AG04450 (cell line): ENCODE data around the gene SLC25A1. TPM values are rescaled to one million over a fixed set of nuclear protein-coding genes. Genes with fewer than 3 reads are reported as not detected.

Experiments
- CTCF ChIA-PET: fragments of 300-600, 350-600 bp; formaldehyde crosslinking; extraction: SDS; loops from one replicate; lab custom pipeline; 2022; ENCODE audit warnings: antibody characterized with exemption, inconsistent platforms; lab: Charles Lee
- POLR2A ChIA-PET: fragments of 350-600 bp; formaldehyde crosslinking; extraction: SDS; loops from one replicate; lab custom pipeline; 2021; ENCODE audit warnings: antibody characterized with exemption, inconsistent platforms; lab: Yijun Ruan, JAX
- DNase-seq: peaks from one replicate; pipeline ENCODE4 v3.0.0-alpha.2; 2011; ENCODE audit warnings: low read depth, low spot score
- H3K27ac ChIP-seq: one replicate; pipeline ENCODE4 v1.5.1; 2012; ENCODE audit warnings: low read depth, low read length, control low read depth
- H3K27me3 ChIP-seq: one replicate; pipeline ENCODE4 v1.6.0; 2012; ENCODE audit warnings: low read length; ENCODE audit not compliant: control insufficient read depth, insufficient read depth
- H3K4me3 ChIP-seq: 2 replicates; pipeline ENCODE4 v1.5.1; 2011; ENCODE audit warnings: mild to moderate bottlenecking, low read depth, low read length, control low read depth
- H3K9me3 ChIP-seq: 2 replicates; pipeline ENCODE4 v1.5.1; 2012; ENCODE audit warnings: low read length; ENCODE audit not compliant: control insufficient read depth, insufficient read depth
- polyA plus RNA-seq: library from polyadenylated mRNA; depleted of rRNA; stranded (reverse); fragments of >200 nt; gene quantifications from 2 replicates; pipeline ENCODE4 v1.2.3, GENCODE V29; 2011
- TF ChIP-seq, protein P1 (sequence below): IDR thresholded peaks from 2 replicates; pipeline ENCODE4 v1.5.1; 2011; ENCODE audit warnings: low read depth, low read length, control low read depth, inconsistent platforms

The SLC25A1 gene
- polyA plus RNA-seq, 1 experiment, result 18.4 TPM

DNA sequence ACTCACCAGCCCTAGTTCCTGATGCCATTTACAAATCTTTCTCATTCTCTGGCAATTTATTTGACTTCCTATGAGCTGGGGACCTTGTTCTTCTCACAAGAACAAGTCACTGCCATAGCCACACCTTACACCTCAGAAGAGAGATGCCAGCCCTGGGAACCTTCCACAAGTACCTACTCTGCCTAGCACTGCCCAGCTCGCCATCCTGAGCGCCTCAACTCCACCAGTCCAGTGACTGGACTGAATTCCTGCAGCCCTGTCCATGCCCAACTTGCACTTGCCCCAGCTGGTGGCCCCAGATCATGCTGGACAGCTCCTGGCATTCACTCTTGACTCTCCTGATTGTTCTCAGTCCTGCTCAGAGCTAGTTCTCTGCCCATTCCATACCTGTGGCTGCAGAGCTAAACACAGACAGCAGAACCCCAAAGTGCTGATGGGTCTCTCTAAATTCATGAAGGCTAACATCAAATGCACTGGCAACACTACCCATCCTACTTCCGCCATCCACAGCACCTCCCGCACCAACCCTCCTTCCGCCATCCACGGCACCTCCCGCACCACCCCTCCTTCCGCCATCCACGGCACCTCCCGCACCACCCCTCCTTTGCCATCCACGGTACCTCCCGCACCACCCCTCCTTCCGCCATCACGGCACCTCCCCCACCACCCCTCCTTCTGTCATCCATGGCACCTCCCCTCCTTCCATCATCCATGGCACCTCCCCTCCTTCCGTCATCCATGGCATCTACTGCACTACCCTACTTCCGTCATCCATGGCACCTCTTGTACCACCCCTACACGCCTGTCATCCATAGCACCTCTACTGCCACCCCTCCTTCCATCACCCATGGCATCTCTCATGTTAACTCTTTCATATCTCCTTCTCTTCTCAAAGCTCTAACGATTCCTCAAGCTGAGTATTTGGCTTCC is 23.6 kb upstream of the SLC25A1 start:
- POLR2A ChIA-PET, result no interaction called here

DNA sequence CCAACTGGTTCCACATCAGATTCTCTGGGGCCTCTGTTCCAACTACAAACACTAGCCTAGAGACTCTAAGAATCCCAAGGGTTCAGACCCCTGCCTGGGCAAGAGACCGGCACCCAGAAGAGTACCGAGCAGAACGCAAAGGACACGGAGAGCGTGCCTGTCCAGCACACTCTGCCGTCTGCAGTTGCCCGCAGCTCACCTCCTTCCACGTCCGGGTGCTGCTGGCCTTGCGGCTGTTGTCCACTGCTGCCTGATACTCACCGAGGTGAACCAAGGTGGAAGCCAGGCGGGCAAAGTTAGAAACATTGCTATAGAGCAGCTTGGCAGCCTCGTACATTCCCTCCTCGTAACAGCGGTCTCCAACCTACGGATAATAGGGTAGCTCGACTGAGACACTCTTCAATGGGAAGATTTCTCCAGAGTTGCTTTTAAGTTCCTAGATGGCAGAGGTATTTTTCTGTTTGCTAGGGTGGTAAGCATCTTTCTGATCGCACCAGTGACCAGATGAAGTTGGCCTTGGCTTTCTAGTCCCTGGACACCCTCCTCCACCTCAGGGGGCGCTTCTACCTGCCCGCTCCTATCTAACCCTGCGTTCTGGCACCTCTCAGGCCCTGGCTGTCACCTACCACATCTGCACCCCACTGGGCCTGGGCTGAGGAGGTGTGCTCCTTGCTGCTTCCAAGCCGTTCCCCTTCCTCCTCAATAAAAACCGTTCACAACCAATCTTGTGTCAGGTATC is 22.8 kb upstream of the SLC25A1 start:
- POLR2A ChIA-PET, result no interaction called here
- CTCF ChIA-PET, result no interaction called here
- H3K27me3 ChIP-seq, result no peaks in the 10 kb centered on the region
- TF ChIP-seq, protein P1, sequence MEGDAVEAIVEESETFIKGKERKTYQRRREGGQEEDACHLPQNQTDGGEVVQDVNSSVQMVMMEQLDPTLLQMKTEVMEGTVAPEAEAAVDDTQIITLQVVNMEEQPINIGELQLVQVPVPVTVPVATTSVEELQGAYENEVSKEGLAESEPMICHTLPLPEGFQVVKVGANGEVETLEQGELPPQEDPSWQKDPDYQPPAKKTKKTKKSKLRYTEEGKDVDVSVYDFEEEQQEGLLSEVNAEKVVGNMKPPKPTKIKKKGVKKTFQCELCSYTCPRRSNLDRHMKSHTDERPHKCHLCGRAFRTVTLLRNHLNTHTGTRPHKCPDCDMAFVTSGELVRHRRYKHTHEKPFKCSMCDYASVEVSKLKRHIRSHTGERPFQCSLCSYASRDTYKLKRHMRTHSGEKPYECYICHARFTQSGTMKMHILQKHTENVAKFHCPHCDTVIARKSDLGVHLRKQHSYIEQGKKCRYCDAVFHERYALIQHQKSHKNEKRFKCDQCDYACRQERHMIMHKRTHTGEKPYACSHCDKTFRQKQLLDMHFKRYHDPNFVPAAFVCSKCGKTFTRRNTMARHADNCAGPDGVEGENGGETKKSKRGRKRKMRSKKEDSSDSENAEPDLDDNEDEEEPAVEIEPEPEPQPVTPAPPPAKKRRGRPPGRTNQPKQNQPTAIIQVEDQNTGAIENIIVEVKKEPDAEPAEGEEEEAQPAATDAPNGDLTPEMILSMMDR, result no peak
- DNase-seq, result no peak
- no peak overlapping the region for H3K4me3 ChIP-seq
- H3K27ac ChIP-seq, result no peak overlapping the region
- H3K9me3 ChIP-seq, result no peaks in the 10 kb centered on the region; the same call in 1 of the 2 replicates

More for the DNA sequence above, 23.6 kb upstream of the SLC25A1 start:
- Histone ChIP-seq H3K27ac (no peak overlapping the region), H3K4me3 (no peak overlapping the region), H3K27me3 (no peaks in the 10 kb centered on the region), H3K9me3 (no peaks in the 10 kb centered on the region; the same call in 1 of the 2 replicates)
- TF ChIP-seq, protein P1, result no peak
- CTCF ChIA-PET, result no interaction called here
- no peak for DNase-seq

DNA sequence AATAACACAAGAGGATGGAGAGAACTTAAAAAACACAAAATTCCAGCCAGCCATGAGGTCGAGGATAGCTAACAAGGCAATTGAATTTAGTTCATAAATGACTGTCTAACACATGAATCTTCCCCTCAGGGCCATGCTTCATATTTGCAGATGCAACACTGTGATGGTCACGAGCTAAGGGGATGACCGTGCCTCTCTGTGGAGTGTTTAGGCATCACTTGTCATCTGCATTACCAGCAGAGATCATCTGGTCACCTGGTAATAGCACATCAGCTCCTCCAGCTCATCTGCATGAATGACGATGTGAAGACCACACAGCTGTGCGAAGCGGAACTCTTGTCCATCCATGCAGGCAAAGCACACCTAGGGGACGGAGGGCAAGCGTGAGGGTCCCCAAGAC is 20.9 kb upstream of the SLC25A1 start:
- no peaks in the 10 kb centered on the region; the same call in 1 of the 2 replicates for H3K9me3 ChIP-seq
- H3K4me3 ChIP-seq, result no peak overlapping the region
- no peak overlapping the region for H3K27ac ChIP-seq
- CTCF ChIA-PET, result no interaction called here
- DNase-seq, result no peak
- POLR2A ChIA-PET, result no interaction called here
- H3K27me3 ChIP-seq, result no peaks in the 10 kb centered on the region
- TF ChIP-seq, protein P1, result no peak

DNA sequence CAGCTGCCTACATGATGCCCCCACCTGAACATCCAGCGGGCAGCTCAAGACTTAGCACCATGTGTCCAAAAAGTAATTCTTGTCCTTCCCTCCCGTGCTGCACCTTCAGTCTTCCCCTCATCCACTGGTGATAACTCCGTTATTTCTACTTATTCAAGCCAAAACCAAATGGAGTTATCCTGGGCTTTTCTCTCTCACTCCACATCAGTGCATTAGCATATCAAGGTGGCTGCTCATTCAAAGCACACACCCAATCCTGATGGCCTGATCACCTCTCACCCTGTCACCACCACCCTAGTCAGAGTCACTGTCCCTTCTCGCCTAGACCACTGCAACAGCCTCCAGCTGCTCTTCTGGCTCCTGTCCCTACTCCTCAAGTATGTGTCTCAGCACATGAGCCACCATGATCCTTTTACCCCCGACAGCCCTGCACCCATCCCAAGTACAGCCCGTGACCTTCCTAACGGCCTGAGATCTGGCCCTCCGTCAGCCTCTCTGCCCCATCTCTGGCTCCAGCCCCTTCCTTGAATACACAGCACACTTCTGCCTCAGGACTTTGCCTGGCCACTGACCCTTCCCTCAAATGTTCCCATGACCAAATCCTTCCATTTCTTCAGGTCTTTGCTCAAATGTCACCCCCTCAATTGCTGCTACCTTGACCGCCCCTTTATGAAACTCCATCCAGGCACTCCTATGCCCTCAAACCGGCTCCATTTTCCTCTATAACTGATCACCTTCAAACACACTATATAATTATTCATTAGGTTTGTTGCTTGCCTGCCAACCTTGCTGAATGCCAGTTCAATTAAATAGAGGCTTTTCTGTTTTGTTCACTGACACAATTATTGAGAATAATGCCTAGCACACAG is 19.7 kb upstream of the SLC25A1 start:
- no peak overlapping the region for H3K27ac ChIP-seq
- DNase-seq, result no peak
- POLR2A ChIA-PET, result no interaction called here

More for the DNA sequence above, 19.7 kb upstream of the SLC25A1 start:
- TF ChIP-seq, protein P1, result no peak
- no peaks in the 10 kb centered on the region for H3K27me3 ChIP-seq
- no peak overlapping the region for H3K4me3 ChIP-seq
- CTCF ChIA-PET, result no interaction called here
- H3K9me3 ChIP-seq, result no peaks in the 10 kb centered on the region; the same call in 1 of the 2 replicates
